HEK293T (cell line): ENCODE data around the gene ADCY3.

Source experiments
- BHLHE40 ChIP-seq: fragments of 450-650 bp; IDR thresholded peaks from 2 replicates; pipeline ENCODE4 v1.6.1; 2016; ENCODE audit warnings: mild to moderate bottlenecking, moderate library complexity, borderline replicate concordance
- CTBP1 ChIP-seq: fragments of 450-650 bp; IDR thresholded peaks from 2 replicates; pipeline ENCODE4 v1.6.1; 2016; ENCODE audit warnings: borderline replicate concordance
- ELF4 ChIP-seq: fragments of 450-650 bp; IDR thresholded peaks from 2 replicates; pipeline ENCODE4 v1.6.1; 2017; ENCODE audit warnings: antibody characterized with exemption
- FOXK2 ChIP-seq: fragments of 450-650 bp; IDR thresholded peaks from 2 replicates; pipeline ENCODE4 v1.6.1; 2016; ENCODE audit warnings: mild to moderate bottlenecking
- FOXM1 ChIP-seq: fragments of 450-650 bp; IDR thresholded peaks from 2 replicates; pipeline ENCODE4 v1.6.1; 2017; ENCODE audit warnings: mild to moderate bottlenecking, borderline replicate concordance
- NFRKB ChIP-seq: fragments of 450-650 bp; IDR thresholded peaks from 2 replicates; pipeline ENCODE4 v1.6.1; 2016; ENCODE audit warnings: mild to moderate bottlenecking, moderate library complexity
- SP1 ChIP-seq: fragments of 450-650 bp; IDR thresholded peaks from 2 replicates; pipeline ENCODE4 v1.6.1; 2017
- SUZ12 ChIP-seq: fragments of 450-650 bp; IDR thresholded peaks from 2 replicates; pipeline ENCODE4 v1.6.1; 2016; ENCODE audit warnings: mild to moderate bottlenecking
- TF ChIP-seq, protein P1 (sequence below): fragments of 450-650 bp; IDR thresholded peaks from 2 replicates; pipeline ENCODE4 v1.6.1; 2016

DNA sequence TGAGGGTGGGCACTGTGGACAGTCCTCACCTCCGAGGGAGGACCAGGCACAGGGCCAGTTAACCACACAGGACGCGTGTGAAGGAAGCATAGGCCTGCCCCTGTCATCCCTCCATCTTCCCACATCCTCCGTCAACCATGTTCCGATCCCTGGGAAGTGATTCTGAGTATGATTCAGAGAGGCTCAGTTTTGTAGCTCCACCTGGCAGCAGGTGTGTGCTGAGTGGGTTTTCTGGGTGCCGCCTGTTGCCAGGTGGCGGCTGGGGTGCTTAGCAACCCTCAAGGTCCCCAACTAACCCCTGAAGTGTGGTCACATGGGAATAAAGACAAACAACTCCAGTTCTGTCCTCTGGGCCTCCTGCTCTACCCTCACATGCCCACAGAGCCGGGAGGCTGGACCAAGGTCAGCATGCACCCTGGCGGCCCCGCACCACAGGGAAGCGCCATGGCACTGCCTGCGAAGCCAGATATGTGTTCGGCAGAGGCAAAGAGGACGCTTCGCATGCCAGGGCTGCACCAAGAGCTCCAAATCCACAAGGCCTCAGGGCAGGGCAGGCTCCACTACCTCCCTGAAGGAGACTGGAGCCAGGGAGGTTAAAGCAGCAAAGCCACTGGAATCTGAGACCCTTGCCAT lies 60.0 kb downstream of the ADCY3 start:
- TF ChIP-seq BHLHE40 = no peak
- TF ChIP-seq SP1 = no peak
- no peak for TF ChIP-seq CTBP1
- TF ChIP-seq SUZ12 = no peak
- TF ChIP-seq FOXK2 = no peak
- TF ChIP-seq, protein P1, sequence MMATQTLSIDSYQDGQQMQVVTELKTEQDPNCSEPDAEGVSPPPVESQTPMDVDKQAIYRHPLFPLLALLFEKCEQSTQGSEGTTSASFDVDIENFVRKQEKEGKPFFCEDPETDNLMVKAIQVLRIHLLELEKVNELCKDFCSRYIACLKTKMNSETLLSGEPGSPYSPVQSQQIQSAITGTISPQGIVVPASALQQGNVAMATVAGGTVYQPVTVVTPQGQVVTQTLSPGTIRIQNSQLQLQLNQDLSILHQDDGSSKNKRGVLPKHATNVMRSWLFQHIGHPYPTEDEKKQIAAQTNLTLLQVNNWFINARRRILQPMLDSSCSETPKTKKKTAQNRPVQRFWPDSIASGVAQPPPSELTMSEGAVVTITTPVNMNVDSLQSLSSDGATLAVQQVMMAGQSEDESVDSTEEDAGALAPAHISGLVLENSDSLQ = no peak
- no peak for TF ChIP-seq ELF4
- TF ChIP-seq FOXM1 = no peak
- TF ChIP-seq NFRKB = no peak
